Tongue (tissue), 2 donors: Measurements from ENCODE around the gene AFP. TPM values are rescaled to one million over a fixed set of nuclear protein-coding genes. Genes with fewer than 3 reads are reported as not detected.
"Not testable (repeated sequence)": the region's sequence is repeated elsewhere in the genome, so short reads cannot be mapped to it uniquely, and the experiment has no call there.

ENCODE experiments used
- DNase-seq: peaks from one replicate; pipeline ENCODE4 v3.0.0-alpha.2; 2015
- total RNA-seq: library from RNA; depleted of rRNA; stranded (reverse); fragments of >200 nt; gene quantifications from one replicate; pipeline ENCODE4 v1.2.3, GENCODE V29; 2014

Gene AFP
- total RNA-seq: not detected

DNA sequence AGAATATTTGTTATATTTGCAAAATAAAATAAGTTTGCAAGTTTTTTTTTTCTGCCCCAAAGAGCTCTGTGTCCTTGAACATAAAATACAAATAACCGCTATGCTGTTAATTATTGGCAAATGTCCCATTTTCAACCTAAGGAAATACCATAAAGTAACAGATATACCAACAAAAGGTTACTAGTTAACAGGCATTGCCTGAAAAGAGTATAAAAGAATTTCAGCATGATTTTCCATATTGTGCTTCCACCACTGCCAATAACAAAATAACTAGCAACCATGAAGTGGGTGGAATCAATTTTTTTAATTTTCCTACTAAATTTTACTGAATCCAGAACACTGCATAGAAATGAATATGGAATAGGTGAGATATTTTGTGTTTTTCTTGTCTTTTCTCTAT, at the start of gene AFP:
Gene AFP (plus strand): TSS at position 238 of the 400 bp plus-strand sequence. CDS start 42 bp downstream, at position 280.
- DNase-seq: no peak

DNA sequence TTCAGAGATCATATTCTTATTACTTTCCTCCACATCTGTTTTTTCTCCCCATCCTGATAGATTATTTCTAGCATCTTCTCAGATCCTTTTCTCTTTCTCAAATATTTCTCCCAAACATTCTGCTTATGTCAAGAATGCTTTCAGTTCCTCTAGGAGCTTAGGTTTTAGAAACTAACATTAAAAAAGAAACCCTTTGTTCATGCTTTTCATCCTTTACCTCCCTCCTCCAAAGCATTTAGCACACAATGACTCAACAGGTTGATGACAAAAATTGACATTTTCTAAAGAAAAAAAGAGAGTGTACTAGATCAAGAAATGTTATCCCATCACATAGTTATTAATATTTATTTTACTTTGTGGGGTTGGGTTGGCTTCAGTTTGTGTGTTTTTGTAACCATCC, 48.5 kb upstream of the AFP start:
- DNase-seq: no peak

DNA sequence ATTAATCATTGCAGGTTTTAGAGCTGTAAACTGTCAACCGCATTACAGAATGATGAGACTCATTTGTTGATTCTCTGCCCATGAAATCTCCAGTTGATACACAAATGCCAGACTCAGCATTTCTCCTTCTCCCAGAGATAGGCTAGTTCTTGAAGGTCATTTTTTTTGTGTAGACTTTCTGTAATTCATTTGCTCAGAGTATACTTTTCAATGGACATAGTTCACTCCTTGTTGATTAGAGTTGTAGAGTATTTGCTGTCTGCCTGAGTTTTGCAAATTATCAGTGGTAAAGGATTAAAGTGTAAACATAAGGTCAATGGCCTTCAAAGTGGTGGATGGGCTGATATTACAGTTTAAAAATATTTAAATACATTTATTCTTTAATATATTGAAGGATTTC, 47.1 kb upstream of the AFP start:
- DNase-seq: no peak

DNA sequence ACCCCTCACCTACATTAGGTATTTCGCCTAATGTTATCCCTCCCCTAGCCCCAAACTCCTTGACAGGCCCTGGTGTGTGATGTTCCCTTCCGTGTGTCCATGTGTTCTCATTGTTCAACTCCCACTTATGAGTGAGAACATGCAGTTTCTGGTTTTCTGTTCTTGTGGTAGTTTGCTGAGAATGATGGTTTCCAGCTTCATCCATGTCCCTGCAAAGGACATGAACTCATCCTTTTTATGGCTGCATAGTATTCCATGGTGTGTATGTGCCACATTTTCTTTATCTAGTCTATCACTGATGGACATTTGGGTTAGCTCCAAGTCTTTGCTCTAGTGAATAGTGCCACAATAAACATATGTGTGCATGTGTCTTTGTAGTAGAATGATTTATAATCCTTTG, 46.4 kb upstream of the AFP start:
- DNase-seq: not testable (repeated sequence)

DNA sequence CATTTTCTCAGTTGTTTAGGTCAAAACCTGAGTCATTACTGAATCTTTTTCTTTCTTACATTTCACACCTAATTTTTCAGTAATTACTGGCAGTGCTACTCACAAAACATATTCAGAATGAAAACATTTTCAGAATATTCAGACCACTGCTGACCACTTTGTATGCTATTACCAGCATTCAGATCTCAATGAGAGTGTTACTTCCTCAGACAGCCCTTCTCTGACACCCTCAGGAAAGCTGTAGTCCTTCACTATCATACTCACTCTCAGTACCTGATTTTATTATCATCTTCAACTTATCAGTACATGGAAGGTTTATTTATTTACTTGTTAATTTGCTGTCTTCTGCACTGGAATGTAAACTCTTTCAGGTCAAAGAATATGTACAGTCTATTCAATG, 44.2 kb upstream of the AFP start:
- DNase-seq: no peak

DNA sequence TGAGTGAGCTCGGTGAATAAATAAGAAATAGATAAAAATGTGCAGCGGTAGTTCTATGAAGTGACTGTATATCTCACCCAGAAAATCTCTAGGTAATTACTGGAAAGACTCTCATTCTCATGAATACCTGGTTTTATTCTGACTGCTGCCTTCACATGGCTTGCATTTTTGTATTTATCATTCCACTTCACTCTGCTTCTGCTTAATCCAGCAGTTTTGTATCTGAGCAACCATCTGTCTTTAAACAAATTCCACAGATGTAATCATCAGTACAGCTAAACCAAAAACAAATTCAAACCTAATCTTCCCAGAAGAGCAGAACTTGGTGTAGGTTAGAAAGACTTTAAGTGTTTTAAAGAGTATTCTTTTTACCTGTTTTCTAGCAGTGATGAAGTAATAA, 43.1 kb upstream of the AFP start:
- peak; percentile 49 for DNase-seq

DNA sequence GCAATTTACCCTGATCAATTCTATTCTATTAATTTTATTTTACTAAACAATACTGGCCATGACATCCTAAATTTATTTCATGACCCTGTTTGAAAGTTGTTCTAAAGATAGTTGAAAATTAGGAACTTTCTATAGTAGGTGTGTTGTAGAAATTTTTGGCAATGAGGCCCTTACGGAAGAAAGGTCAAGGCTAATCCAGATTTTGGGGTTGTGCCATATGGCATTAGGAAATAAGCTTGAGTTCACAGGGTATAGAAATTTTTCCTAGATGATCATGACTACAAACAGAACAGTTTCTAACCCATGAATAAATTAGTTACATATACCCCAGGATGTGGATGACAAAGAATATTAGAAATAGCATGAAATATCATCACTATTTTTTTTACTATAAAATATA, 39.7 kb upstream of the AFP start:
- DNase-seq: no peak

DNA sequence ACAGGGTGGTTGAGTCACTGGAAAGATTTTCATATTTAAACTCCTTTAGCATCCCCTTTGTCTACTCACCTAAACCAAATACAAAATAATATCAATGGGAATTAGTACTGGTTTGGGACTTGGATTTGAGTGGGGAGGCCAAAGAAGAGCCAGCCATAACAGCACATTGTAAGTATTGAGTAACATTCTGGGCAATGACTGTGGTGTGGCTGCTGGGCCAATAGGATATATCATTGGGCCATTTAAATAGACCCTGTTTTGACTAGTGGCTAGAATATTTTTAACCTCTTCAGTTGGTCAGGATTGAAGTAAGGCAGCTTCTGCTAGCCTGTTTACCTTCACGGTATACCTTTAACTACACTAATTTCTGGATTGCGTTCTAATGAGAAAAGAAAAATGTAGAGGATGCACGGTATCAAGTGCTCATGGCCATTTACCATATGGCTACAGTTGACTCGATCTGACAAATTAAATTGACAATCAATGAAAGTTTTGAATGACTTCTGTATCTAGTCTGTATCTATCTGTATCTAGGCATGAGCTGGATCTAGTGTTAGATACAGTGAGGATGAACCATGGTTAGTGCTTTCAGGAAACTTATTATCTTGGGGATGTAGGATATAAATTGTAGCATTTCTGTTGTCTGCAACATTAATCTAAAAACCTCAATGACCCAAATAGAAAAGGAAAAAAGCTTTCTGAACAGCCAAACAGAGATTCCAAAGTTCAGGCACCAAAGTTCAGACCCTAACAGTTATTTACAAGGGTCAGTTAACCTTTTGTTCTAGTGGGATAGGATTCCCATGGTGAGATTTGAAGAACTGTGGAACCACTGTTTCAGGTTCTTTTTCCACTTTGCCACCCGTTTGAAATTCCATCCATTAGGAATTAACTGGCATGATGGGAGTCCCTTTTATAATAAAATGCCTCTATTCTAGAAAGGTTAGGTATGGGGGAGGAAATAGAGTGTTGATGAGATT, 38.7 kb upstream of the AFP start:
- no peak for DNase-seq

DNA sequence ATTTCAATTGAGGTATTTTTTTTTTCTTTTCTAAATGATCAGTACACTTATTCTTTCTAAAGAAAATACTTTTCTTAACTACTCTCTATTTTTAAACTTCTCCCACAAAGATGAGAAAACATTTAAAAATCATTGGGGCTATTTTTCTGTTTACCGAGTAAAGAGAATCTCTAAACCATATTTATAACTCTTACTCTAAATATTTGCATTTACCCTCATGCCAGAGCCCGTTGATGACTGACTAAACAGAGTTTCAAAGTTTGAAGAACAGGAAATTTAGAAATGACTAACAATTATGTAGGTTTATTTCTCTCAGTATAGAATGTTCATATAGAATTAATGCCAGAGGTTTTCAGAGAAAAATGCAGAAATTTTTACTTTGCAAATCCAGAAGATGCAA, 34.6 kb upstream of the AFP start:
- no peak for DNase-seq

DNA sequence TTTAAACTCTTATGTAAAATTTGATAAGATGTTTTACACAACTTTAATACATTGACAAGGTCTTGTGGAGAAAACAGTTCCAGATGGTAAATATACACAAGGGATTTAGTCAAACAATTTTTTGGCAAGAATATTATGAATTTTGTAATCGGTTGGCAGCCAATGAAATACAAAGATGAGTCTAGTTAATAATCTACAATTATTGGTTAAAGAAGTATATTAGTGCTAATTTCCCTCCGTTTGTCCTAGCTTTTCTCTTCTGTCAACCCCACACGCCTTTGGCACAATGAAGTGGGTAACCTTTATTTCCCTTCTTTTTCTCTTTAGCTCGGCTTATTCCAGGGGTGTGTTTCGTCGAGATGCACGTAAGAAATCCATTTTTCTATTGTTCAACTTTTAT, 32.0 kb upstream of the AFP start, which contains the start of gene ALB:
Gene ALB (plus strand): TSS at position 246 of the 400 bp plus-strand sequence. CDS start 41 bp downstream, at position 287.
- DNase-seq: no peak

DNA sequence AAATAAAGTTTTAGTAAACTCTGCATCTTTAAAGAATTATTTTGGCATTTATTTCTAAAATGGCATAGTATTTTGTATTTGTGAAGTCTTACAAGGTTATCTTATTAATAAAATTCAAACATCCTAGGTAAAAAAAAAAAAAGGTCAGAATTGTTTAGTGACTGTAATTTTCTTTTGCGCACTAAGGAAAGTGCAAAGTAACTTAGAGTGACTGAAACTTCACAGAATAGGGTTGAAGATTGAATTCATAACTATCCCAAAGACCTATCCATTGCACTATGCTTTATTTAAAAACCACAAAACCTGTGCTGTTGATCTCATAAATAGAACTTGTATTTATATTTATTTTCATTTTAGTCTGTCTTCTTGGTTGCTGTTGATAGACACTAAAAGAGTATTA, 31.6 kb upstream of the AFP start:
- DNase-seq: no peak

DNA sequence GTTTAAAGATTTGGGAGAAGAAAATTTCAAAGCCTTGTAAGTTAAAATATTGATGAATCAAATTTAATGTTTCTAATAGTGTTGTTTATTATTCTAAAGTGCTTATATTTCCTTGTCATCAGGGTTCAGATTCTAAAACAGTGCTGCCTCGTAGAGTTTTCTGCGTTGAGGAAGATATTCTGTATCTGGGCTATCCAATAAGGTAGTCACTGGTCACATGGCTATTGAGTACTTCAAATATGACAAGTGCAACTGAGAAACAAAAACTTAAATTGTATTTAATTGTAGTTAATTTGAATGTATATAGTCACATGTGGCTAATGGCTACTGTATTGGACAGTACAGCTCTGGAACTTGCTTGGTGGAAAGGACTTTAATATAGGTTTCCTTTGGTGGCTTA, 30.9 kb upstream of the AFP start:
- no peak for DNase-seq

DNA sequence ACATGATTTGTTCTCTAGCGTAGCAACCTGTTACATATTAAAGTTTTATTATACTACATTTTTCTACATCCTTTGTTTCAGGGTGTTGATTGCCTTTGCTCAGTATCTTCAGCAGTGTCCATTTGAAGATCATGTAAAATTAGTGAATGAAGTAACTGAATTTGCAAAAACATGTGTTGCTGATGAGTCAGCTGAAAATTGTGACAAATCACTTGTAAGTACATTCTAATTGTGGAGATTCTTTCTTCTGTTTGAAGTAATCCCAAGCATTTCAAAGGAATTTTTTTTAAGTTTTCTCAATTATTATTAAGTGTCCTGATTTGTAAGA, 29.5 kb upstream of the AFP start:
- DNase-seq: no peak

DNA sequence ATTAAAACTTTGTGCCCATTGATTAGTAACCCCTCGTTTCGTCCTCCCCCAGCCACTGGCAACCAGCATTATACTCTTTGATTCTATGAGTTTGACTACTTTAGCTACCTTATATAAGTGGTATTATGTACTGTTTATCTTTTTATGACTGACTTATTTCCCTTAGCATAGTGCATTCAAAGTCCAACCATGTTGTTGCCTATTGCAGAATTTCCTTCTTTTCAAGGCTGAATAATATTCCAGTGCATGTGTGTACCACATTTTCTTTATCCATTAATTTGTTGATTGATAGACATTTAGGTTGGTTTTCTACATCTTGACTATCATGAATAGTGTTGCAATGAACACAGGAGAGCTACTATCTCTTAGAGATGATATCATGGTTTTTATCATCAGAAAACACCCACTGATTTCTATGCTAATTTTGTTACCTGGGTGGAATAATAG, 28.8 kb upstream of the AFP start:
- no peak for DNase-seq

DNA sequence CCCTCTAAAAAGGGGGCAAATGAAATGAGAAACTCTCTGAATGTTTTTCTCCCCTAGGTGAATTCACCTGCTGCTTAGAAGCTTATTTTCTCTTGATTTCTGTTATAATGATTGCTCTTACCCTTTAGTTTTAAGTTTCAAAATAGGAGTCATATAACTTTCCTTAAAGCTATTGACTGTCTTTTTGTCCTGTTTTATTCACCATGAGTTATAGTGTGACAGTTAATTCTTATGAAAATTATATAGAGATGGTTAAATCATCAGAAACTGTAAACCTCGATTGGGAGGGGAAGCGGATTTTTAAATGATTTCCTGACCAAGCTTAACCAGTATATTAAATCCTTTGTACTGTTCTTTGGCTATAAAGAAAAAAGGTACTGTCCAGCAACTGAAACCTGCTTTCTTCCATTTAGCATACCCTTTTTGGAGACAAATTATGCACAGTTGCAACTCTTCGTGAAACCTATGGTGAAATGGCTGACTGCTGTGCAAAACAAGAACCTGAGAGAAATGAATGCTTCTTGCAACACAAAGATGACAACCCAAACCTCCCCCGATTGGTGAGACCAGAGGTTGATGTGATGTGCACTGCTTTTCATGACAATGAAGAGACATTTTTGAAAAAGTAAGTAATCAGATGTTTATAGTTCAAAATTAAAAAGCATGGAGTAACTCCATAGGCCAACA, 27.7 kb upstream of the AFP start:
- no peak for DNase-seq

DNA sequence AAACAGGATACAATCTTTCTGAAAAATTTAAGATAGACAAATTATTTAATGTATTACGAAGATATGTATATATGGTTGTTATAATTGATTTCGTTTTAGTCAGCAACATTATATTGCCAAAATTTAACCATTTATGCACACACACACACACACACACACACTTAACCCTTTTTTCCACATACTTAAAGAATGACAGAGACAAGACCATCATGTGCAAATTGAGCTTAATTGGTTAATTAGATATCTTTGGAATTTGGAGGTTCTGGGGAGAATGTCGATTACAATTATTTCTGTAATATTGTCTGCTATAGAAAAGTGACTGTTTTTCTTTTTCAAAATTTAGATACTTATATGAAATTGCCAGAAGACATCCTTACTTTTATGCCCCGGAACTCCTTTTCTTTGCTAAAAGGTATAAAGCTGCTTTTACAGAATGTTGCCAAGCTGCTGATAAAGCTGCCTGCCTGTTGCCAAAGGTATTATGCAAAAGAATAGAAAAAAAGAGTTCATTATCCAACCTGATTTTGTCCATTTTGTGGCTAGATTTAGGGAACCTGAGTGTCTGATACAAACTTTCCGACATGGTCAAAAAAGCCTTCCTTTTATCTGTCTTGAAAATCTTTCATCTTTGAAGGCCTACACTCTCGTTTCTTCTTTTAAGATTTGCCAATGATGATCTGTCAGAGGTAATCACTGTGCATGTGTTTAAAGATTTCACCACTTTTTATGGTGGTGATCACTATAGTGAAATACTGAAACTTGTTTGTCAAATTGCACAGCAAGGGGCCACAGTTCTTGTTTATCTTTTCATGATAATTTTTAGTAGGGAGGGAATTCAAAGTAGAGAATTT, 26.8 kb upstream of the AFP start:
- no peak for DNase-seq

DNA sequence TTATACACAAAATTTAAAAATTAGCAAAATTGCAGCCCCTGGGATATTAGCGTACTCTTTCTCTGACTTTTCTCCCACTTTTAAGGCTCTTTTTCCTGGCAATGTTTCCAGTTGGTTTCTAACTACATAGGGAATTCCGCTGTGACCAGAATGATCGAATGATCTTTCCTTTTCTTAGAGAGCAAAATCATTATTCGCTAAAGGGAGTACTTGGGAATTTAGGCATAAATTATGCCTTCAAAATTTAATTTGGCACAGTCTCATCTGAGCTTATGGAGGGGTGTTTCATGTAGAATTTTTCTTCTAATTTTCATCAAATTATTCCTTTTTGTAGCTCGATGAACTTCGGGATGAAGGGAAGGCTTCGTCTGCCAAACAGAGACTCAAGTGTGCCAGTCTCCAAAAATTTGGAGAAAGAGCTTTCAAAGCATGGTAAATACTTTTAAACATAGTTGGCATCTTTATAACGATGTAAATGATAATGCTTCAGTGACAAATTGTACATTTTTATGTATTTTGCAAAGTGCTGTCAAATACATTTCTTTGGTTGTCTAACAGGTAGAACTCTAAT, 26.0 kb upstream of the AFP start:
- no peak for DNase-seq

DNA sequence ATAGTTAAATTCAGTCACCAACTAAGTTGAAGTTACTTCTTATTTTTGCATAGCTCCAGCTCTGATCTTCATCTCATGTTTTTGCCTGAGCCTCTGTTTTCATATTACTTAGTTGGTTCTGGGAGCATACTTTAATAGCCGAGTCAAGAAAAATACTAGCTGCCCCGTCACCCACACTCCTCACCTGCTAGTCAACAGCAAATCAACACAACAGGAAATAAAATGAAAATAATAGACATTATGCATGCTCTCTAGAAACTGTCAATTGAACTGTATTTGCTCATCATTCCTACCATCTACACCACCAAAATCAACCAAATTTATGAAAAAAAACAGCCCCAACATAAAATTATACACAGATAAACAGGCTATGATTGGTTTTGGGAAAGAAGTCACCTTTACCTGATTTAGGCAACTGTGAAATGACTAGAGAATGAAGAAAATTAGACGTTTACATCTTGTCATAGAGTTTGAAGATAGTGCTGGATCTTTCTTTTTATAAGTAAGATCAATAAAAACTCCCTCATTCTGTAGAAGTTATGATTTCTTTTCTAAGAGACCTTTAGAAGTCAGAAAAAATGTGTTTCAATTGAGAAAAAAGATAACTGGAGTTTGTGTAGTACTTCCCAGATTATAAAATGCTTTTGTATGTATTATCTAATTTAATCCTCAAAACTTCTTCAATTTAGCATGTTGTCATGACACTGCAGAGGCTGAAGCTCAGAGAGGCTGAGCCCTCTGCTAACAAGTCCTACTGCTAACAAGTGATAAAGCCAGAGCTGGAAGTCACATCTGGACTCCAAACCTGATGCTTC, 24.9 kb upstream of the AFP start:
- DNase-seq: no peak

DNA sequence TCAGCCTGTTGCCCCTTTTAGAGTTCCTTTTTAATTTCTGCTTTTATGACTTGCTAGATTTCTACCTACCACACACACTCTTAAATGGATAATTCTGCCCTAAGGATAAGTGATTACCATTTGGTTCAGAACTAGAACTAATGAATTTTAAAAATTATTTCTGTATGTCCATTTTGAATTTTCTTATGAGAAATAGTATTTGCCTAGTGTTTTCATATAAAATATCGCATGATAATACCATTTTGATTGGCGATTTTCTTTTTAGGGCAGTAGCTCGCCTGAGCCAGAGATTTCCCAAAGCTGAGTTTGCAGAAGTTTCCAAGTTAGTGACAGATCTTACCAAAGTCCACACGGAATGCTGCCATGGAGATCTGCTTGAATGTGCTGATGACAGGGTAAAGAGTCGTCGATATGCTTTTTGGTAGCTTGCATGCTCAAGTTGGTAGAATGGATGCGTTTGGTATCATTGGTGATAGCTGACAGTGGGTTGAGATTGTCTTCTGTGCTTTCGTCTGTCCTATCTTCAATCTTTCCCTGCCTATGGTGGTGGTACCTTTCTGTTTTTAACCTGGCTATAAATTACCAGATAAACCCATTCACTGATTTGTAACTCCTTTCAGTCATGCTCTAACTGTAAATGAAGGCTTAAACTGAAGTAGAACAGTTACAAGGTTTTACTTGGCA, 24.1 kb upstream of the AFP start:
- no peak for DNase-seq

DNA sequence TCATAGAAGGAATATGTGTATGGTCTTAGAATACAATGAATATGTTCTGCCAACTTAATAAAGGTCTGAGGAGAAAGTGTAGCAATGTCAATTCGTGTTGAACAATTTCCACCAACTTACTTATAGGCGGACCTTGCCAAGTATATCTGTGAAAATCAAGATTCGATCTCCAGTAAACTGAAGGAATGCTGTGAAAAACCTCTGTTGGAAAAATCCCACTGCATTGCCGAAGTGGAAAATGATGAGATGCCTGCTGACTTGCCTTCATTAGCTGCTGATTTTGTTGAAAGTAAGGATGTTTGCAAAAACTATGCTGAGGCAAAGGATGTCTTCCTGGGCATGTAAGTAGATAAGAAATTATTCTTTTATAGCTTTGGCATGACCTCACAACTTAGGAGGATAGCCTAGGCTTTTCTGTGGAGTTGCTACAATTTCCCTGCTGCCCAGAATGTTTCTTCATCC, 22.7 kb upstream of the AFP start:
- DNase-seq: no peak

DNA sequence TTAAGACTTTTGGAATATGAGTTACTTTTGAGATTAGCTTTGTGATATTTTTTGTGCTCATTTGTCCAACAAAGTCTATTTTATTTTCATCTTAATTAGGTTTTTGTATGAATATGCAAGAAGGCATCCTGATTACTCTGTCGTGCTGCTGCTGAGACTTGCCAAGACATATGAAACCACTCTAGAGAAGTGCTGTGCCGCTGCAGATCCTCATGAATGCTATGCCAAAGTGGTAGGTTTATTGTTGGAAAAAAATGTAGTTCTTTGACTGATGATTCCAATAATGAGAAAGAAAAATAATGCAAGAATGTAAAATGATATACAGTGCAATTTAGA, 21.1 kb upstream of the AFP start:
- peak; percentile 3 for DNase-seq
